NCI-H748 (cell line): ENCODE data around the gene PIGP.
"Not testable (repeated sequence)": the region's sequence is repeated elsewhere in the genome, so short reads cannot be mapped to it uniquely, and the experiment has no call there.

ENCODE experiments used
- DNase-seq: peaks from one replicate; lab custom pipeline; 2025; ENCODE audit not compliant: unreplicated experiment; lab: John Stamatoyannopoulos, UW

PIGP gene

DNA sequence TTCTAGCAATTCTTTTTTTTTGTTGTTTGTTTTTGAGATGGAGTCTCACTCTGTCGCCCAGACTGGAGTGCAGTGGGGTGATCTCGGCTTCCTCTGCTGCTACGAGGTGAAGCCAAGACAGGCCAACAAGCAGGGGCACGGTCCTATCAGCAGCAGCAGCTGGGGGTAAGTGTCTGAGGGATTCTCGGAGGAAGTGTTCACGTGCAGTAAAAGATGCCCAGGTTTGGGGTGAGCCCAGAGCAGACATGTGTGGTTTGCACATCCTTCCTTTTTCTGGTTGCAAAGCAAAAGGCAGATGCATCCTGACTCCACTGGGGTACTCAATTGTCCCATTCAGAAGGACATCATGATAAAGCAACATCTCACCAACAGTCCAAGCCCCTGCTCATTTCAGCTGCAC, 27.7 kb downstream of the PIGP start:
- no peak for DNase-seq

DNA sequence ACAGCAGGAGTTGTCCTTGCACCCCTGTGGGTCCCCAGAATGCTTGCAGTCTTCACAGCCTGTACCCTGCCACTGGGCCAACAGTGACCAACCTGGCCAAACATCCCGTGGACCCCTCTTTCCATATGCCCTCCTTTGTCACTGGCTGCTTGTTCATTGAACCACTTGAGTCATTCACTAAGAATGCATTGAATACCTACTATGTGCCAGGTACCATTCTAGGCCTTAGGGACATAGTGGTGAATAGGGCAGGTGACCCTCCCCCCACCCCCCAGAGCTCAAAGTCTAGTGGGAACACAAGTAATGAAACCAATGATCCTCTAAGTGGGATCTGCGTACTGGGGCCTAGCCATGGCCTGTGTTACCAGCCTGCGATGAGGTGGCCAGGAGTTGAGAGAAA, 28.2 kb downstream of the PIGP start:
- no peak for DNase-seq

DNA sequence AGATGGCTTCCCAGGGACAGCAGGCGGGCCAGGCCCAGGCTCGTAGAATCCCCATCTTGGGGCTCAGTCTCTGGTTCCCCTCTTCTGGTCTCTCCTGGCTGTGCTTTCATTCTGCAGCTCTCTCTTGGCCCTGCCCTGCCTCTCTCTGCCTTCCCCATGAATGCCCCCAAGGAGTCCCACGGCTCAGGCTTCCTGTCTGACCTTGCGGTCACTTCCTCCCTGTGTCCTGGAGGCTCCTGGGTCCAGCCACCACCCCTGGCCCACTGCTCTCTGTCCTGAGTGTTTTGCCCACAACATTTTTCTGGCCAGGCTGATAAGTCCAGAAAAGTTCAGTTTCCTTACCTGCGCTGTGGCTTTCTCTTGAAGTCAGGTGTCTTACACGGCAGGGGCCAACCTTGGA, 29.1 kb downstream of the PIGP start:
- DNase-seq = no peak

DNA sequence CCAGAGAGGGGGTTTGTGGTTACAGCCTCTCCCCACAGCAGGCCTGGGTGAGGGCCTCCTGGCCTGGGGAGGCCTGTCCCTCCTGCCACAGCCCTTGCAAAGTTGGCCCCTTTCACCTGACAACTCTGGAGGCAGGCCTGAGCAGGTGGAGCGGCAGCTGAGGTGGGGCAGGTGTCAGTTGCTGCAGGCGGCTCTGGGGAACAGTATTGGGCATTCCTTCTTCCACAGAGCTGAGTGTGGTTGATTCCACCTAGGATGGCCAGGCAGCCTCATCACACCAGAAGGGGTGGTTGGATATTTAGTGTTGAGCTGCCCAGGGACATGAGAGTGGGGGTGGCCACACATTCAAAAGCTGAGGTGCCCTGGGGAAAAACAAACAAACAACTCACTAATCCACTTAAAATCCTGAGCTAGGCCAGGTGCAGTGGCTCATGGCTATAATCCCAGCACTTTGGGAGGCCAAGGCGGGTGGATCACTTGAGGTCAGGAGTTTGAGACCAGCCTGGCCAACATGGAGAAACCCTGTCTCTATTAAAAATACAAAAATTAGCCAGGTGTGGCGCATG, 31.1 kb downstream of the PIGP start:
- DNase-seq = peak; percentile 55

DNA sequence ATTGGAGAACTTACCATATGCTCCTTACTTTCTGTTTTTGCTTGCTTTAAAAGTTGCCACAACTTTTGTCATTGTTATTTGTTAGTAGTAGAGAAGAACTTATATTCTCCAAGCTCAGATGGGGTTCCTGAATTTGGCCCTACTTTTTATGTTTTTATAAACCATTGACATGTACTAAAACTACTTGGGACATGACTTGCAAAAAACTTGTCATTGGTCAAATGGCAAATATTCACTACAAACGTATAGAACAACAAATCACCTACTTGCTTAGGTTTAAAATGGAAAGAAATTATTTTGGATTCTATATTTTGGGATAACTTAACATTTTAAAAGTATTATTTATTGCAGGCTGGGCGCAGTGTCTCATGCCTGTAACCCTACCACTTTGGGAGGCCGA, 32.7 kb downstream of the PIGP start:
- DNase-seq = no peak

DNA sequence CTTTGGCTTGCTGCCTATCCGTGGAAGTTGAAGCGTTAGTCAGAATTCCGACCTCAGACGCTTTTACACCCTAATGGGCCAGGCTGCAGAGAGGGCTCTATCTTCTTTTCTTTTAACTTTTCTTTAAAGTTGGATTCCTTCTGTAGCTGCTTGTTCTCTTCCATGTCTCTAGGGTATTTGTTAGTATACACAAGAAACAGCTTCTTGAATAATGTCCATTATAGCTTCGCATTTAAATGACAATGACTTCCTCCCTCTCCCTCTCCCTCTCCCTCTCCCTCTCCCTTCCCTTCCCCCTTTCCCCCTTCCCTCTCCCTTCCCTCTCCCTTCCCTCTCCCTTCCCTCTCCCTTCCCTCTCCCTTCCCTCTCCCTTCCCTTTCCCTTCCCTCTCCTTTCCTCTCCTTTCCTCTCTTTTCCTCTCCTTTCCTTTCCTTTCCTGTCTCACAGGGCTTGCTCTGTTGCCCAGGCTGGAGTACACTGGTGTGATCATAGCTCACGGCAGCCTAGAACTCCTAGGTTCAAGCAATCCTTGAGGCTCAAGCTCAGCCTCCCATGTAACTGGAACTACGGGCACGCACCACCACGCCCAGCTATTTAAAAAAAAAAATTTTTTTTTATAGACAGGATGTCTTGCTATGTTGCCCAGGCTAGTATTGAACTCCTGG, 33.3 kb downstream of the PIGP start:
- DNase-seq = no peak

DNA sequence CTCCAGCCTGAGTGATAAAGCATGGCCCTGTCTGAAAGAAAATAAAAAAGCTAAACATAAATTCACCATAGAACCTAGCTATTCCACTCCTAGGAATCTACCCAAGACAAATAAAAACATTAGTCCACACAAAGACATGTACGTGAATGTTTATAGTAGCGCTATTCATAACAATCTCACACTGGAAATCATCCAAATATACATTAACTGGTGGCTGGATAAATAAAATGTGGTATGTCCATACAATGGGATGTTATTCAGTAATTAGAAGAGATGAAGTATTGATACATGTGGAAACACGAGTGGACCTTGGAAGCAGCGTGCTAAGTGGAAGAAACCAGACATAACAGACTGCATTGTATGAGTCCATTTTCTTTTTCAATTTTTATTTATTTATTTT, 36.7 kb downstream of the PIGP start:
- peak; percentile 15 for DNase-seq

DNA sequence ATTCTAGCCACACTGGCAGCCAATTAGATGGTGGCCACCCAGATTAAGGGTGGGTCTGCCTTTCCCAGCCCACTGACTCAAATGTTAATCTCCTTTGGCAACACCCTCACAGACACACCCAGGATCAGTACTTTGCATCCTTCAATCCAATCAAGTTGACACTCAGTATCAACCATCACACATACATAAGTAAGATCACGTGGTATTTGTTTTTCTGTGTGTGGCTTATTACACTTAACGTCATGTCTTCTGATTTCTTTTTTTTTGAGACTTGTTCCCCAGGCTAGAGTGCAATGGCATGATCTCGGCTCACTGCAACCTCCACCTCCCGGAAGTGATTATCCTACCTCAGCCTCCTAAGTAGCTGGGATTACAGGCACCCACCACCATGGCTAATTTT, 38.5 kb downstream of the PIGP start:
- DNase-seq = not testable (repeated sequence)

DNA sequence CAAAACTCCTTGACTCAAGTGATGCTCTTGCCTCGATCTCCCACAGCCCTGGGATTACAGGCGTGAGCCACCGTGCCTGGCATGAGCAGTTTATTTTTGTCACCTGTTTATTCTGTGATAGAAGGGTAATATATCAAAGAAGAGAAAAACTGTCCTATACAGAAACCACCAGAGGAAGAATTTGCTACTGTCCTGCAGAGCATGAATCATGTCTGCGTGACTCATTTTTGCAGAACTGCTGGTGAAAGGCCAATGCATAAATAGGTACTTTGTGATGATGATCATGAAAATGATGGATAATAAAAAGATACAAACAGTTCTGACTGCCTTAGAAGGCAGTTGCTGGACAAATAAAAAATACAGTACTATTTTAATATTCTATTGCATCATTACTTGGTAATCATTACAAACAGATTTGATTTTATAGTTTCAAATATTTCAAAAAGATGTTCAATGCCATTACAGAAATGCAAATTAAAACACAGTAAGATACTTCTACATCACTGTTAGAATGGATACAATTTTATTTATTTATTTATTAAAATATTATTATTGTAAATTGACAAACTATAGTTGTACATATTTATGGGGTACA, 39.9 kb downstream of the PIGP start:
- DNase-seq = no peak

DNA sequence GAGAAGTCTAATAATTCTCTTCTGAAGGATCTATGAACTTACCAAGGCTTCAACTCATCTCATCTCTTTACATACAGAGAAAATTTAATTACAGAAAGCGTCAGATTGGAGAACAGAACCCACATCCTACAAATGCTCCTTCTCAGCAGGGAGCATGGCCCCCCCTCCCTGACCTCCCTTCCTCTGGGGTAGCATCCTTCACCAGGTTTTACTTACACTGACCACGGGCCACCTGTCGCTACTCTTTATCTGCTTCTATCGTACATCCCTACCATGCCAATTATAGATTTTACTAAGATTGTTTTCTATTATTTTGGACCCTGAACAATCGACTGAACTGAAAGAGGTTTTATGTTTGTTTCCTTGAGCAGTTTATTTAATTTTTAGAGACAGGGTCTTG, 40.6 kb downstream of the PIGP start:
- no peak for DNase-seq

DNA sequence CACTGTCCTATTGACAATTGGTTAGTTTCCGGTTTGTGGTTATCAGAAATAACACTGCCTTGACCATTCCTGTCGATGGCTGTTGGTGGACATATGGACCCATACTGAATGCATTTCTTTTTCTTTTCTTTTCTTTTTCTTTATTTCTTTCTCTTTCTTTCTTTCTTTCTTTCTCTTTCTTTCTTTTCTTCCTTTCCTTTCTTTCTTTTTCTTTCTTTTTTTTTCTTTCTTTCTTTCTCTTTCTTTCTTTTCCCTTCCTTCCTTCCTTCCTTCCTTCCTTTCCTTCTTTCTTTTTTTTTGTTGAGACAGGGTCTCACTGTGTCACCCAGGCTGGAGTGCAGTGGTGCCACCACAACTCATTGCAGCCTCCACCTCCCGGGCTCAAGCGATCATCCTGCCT, 42.0 kb downstream of the PIGP start:
- no peak for DNase-seq

DNA sequence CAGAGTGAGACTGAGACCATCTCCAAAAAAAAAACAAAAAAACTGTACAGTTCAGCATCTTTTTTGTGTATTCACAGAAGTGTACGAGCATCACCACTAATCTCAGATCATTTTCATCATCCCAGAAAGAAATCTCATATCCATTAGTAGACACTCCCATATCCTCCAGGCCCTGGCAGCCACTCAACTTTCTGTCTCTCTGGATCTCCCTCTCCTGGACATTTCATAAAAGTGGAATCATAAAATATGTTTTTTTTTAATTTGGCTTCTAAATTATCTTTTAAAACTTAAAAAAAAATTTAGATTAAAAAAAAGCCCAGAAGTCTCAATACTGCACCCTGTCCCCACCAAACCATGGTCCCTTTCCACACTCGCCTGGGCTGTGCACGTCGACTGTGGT, 44.3 kb downstream of the PIGP start:
- no peak for DNase-seq

DNA sequence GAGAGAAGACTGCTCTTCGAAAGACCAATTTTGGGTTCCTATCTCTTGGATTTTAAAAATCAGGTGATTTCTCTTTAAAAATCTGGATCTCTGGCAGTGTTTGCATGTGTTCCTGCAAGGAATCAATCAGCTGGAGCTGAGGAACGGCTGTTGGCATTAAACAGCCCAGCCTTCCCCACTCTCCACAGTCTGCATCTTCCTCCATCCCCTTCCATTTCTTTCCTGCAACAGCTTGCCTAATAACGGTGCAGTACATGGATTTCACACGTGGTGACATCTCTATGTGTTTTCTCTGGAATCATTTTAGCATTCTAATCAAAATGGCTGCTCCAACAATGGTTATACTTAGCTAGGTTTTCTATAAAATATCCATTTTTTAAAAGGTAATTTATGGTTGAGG, 46.4 kb downstream of the PIGP start:
- DNase-seq = no peak

DNA sequence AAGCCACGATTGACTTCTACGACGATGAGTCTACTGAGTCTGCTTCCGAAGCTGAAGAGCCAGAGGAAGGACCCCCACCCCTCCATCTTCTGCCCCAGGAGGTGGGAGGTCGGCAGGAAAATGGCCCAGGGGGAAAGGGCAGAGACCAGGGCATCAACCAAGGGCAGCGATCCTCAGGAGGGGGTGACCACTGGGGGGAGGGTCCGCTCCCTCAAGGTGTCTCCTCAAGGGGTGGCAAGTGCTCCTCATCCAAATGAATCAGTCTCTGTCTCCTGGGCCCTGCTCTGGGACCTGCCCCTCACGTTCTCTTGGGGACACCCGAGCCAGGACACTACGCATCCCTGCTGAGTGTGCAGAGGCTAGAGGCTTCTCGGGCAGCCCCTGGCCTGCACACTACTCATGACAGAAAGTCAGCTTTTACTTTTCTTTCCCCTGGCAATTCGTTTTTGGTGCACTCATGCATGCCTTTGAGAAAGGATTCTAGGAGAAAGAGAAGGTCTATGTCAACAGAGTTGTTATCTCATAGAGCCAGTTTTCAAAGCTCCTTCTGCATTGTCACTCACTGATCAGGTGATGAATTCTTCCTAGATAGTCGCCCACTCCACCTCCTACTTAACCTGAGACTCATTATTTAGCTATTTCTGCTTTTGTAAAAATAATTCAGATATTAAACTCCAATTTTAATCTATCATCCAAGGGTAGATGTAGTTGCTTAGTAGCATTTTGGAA, 54.8 kb downstream of the PIGP start:
- no peak for DNase-seq
